NCI-H1694 treated with DMSO at 0.1 percent for 48 hours (cell line): Measurements from ENCODE around the gene ALOX15B.
"Not testable (repeated sequence)": the region's sequence is repeated elsewhere in the genome, so short reads cannot be mapped to it uniquely, and the experiment has no call there.

ENCODE experiments used
- DNase-seq: peaks from one replicate; lab custom pipeline; 2025; lab: John Stamatoyannopoulos, UW

ALOX15B gene

DNA sequence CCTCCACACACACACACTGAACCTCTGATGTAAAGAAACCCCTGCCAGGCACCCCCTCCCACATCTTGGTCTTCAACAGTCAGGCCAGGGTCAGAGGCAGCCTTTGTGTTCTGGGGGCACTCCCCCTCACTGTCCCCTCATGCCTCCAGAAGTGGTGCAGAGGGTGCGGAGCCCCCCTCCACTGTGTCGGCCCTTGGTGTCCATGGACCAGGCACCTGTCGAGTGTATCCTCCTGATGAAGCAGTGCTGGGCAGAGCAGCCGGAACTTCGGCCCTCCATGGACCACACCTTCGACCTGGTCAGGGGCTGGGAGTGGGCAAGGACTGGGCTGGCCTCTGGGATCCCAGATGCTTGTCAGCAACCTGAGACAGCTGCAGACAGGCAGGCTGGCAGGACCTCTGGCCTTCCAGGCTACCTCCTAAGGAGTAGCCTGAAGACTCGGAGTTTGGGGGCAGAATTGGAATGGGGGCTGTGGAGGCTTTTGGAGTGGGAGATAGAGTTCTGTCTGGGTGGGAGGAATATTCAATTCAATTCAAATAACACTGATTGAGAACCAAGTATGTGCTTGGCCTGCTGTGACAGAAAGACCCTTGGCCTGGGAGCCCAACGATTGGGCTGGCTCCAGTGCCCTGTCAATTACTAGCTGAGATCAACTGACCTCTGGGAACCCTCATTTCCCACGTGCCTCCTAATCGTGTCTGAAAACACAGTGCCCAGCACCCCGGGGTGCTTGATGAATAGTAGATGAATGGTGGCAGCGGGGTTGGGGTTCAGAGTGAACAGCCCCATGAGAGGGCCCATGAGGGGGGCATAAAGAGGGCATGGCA, 24.9 kb upstream of the ALOX15B start:
- DNase-seq, result no peak

DNA sequence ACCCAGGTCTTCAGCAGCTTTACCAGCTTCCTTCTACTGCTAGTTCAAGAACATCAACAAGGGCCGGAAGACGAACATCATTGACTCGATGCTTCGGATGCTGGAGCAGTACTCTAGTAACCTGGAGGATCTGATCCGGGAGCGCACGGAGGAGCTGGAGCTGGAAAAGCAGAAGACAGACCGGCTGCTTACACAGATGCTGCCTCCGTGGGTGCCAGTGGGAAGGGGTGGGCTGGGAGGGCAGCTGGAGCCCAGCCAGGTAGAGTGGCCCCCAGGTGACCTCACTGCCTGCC, 24.4 kb upstream of the ALOX15B start:
- DNase-seq, result no peak

DNA sequence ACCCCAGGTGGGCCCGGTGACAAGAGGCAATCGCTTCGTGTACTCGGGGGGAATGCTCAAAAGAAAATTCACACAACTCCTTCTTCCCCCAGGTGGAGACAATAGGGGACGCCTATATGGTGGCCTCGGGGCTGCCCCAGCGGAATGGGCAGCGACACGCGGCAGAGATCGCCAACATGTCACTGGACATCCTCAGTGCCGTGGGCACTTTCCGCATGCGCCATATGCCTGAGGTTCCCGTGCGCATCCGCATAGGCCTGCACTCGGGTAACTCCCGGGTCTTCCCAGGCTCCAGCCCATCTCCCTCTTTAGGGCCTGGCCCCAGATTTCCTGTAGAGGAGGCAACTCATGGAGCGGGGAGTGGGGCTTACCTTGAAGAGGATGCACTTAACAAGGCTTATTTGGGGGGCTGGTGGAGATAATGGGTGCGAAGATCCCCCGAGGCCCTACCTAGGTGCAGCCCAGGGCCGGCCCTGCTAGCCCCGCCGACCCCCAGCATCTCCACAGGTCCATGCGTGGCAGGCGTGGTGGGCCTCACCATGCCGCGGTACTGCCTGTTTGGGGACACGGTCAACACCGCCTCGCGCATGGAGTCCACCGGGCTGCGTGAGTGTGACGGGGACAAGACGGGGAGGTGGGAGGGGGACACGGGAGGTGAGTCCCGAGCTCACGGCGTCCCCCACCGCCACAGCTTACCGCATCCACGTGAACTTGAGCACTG, 23.5 kb upstream of the ALOX15B start:
- no peak for DNase-seq

DNA sequence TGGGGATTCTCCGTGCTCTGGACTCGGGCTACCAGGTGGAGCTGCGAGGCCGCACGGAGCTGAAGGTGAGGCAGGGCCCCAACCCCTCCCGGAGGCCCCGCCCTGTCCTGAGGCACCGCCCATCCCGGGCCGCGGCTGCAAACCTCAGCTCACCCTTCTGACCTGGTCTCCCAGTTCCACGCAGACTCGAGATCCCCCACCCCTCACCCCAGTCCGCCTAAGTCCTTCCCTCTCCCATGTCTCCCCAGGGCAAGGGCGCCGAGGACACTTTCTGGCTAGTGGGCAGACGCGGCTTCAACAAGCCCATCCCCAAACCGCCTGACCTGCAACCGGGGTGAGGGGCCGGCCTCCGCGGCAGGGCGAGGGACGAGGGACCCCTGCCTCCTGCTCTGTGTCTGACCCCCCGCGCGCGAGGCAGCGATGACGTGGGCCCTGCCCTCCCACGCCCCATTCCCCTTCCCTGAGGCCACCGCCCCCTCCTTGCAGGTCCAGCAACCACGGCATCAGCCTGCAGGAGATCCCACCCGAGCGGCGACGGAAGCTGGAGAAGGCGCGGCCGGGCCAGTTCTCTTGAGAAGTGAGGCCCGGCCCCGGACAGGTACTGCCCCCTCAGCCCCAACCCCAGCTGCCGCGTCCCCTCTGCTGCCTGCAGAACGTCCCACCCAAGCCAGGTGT, 22.8 kb upstream of the ALOX15B start:
- no peak for DNase-seq

- peak; percentile 80 for DNase-seq
These were observed 22.0 kb upstream of the ALOX15B start for GRCh38 chr17:8016632-8017424.

DNA sequence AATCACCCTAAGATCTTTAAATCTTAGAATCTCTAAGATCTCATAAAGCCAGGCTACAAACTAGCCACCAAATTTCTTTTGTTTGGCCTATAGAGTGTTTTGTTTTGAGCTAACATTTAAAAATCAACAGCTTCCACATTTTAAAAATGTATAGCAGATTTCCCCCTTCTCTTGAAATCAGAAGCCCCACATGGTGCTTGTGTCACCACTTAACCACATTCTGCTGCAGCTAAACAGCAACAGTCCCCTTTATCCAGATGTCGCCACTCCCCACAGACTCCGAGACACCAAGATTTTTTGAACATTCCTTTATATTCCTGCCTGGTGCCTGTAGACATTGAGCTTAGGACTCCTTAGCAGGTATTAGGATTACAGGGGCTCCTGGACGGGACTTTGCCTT, 20.4 kb upstream of the ALOX15B start:
- no peak for DNase-seq

DNA sequence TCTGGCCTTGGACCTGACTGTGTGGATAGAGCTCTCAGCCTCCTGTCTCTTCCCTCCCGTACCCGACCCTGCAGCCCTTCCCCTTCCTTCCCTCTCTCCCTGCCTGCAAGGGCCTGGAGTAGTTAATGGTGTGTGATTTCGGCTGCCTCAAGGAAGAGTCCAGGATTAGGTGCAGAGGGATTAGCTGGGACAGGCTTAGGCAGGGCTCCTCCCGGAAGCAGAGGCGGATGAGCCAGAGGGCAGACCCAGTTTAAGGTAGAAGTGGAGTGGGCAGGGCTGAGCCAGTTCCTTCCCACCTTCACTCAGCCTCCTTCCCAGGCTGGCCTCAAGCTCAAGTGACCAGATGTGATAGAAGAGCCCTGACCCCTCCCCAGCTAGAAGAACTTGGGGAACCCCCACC, 19.7 kb upstream of the ALOX15B start:
- DNase-seq, result no peak

DNA sequence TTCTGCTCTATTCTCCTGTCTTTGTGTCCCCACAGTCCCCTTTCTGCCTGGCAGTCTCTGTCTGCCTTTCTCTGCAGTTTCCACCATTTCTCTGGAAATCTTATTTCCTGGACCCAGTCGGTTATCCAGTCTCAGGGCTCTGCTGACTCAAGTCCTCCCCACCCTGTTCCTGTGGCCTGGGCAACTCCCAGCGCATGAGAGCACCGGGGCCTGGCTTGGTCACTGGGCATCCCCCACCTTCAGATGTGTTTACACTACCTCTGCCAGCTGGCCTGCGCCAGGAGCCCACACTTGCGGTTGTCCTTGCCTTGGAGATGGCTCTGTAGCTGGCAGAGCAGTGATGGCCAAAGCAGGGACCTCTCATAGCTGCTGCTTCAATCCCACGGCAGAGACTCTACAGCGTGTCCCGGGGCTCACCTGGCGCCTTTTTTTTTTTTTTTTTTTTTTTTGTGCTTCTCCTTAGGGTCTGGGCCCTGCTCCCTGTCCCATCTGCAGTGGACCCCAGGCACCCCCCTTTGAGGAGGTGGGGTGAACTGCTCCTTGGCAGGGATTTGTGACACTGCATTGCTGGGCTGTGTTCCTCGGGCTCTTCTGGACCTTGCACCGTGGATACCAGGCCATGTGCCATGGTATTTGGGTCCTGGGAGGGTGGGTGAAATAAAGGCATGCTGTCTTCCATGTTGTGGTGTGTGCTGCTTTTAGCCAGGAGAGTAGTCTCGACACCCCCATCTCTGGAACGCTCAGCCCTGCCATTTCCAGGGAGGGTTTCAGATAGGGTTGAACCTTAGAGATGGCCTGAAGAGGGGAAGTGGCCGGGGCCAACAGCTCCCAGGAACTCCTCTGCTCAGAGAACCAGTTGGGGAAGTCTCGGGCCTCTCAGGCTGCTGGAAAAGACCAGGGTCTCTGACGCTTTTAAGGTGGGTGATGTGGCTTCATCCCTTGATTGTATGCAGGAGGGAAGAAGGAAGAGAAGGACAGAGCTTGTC, 18.9 kb upstream of the ALOX15B start:
- no peak for DNase-seq

DNA sequence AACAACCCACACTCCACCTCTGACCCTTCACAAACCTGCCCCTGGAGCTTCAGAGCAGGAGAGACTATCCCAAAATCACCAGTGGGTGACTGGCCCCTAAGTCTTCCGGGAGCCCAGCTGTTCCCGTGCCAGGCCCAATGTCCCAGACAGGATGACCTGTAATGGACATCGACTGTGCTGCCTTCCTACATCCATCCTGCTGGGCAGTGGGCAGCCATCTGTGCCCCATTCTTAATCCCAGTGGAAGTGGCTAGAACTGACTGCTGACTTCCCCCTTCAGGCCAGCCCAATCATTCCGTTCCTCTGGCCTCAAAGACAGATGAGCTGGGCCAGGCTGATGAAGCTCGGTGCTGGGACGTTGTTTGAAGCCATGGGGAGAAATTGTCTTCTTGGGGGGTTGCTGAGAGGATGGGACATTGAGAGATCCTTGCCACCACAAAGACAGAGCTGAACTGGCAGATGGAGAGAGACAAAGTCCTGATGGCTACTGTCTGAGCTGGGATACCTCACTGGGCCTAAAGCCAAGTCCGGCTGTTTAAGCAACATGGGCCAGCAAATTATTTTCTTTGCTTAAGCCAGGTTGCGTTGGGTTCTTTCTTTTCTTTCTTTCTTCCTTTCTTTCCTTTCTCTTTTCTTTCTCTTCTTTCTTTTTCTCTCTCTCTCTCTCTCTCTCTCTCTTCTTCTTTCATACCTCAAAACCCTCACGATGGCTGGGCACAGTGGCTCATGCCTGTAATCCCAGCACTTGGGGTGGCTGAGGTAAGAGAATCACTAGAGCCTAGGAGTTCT, 17.9 kb upstream of the ALOX15B start:
- no peak for DNase-seq

DNA sequence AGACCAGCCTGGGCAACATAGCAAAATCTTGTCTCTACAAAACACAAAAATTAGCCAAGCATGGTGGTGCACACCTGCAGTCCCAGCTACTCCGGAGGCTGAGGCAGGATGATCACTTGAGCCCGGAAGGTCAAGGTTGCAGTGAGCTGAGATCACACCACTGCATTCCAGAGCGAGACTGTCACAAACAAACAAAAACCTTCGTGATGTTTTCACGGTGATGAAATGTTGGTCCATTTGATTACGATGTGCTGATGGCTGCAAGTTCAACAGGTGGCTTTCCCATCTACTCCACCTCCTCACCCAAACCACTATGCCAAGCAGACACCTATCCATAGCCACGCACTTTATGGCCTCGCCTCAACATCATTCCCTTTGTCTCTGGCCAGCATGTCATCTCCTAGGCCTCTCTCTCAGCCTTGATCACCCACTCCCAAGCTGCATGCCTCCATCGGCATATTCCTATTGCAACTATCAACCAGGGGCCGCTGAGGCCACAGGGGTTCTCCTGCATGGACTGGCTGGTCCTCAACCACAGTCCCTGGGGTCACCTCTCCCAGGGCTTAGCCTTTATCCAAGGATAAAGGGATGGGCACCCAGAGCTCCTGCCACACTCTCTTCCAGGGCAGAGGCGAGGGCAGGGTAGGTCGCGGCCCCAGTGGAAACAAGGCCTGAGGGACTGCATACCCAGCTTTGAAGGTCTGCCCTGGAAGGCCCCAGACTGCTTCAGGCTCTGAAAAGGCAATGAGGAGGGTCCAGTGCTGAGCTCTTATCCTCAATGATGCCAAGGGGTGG, 17.1 kb upstream of the ALOX15B start:
- no peak for DNase-seq

DNA sequence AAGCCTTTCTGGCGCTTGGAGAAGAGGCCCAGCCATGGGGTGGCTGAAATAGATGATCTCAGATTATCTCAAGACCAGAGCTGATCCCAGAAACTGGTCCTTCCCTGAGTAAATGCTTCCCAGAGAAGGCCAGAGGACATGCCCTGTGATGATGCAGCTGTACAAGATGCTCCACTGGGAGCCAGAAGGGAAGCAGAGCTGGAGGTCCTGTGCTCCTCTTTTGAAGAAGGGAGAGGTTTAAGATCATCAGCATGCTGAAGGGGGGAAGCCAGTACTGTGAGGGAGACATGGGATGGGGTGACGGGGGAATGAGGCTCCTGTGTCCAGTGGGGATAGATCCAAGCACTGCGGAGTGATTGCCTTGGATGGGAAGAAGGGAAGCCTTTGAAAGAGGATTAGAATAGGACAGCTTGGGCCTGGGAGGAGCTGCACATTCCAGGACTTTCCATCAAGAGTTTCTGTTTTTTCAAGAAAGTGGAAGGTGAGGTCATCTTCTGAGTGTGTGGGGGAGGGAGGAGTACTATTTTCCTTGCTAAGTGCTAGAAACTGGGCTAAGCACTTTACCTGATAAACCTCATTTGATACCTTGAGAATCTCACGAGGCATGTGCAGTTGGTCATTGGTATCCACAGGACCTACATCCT, 16.4 kb upstream of the ALOX15B start:
- DNase-seq, result no peak

GRCh38 chr17:8024161-8024560, 14.7 kb upstream of the ALOX15B start:
- DNase-seq, result not testable (repeated sequence)

DNA sequence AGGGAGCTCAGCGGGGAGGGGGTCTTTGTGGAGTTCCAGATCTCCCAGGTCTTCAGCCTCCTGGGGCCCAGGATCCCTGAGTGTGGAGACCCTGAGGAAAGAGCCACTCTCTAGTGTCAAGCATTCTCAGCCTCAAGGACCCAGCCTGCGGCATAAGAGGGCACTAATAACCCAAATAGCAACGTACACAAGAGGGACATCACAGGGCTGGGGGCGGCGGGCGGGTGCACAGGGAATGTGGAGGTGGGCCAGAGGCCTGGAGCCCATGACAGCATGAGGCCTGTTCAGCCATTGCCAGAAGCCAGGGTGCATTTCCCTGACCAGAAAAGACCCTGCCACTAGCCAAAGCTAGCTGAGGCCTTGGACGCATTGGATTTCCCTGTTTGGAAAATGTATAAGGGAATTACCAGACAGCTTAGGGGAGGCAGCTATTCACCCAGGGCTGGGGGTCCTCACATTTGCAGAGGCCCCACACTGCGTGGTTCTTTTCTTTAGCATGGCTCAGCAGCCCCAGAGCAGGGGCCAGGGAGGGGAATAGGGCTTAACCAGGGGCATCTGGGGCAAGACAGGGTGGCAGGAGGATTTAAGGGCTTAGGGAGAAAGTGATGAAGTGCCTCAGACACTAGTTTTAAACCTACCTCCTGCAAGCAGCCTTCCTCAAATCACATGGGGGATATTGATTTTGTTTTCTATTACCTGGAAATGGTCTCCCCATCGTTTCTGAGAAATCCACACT, 13.5 kb upstream of the ALOX15B start:
- no peak for DNase-seq

GRCh38 chr17:8029121-8029520, 9.7 kb upstream of the ALOX15B start:
- DNase-seq, result no peak

- DNase-seq, result no peak
These were observed 7.6 kb upstream of the ALOX15B start for GRCh38 chr17:8031261-8031661.

- no peak for DNase-seq
These were observed 6.9 kb upstream of the ALOX15B start for GRCh38 chr17:8031950-8032349.

- DNase-seq, result no peak
These were observed 6.4 kb upstream of the ALOX15B start for GRCh38 chr17:8032442-8032841.

- DNase-seq, result no peak
These were observed 831 bp downstream of the ALOX15B start for GRCh38 chr17:8039611-8040168.
